Neutrophil (primary cell): ENCODE data around the gene PIAS4.

Experiments
- H3K27ac ChIP-seq: fragments of 200-600 bp; sonication (generic); 2 replicates; pipeline ENCODE4 v1.5.1; 2016; ENCODE audit warnings: mild to moderate bottlenecking, moderate library complexity
- H3K27me3 ChIP-seq: fragments of 200-600 bp; sonication (generic); 2 replicates; pipeline ENCODE4 v1.6.0; 2016; ENCODE audit warnings: mild to moderate bottlenecking
- H3K36me3 ChIP-seq: fragments of 200-600 bp; sonication (generic); 2 replicates; pipeline ENCODE4 v1.5.1; 2017
- H3K4me1 ChIP-seq, 2 experiments: fragments of 200-600 bp in 1 of 2; sonication (generic) in 1 of 2; 1 replicate in 1 of 2; 2 replicates in 1 of 2; pipeline versions ENCODE4 v1.5.1 to v1.6.1; 2013 to 2016; ENCODE audit warnings: low read depth in 1 of 2, low read length in 1 of 2, mild to moderate bottlenecking in 1 of 2, moderate library complexity in 1 of 2; ENCODE audit not compliant: control insufficient read depth in 1 of 2, insufficient read depth in 1 of 2
- H3K4me3 ChIP-seq, 2 experiments: fragments of 200-600 bp in 1 of 2; sonication (generic) in 1 of 2; 1 replicate in 1 of 2; 2 replicates in 1 of 2; pipeline ENCODE4 v1.5.1; 2013 to 2016; ENCODE audit warnings: low read depth in 1 of 2, low read length in 1 of 2, mild to moderate bottlenecking in 1 of 2, moderate library complexity in 1 of 2
- H3K9me3 ChIP-seq: fragments of 200-600 bp; sonication (generic); 2 replicates; pipeline ENCODE4 v1.5.1; 2016
- CTCF ChIP-seq: fragments of 200-600 bp; sonication (generic); IDR thresholded peaks from 2 replicates; pipeline ENCODE4 v1.5.1; 2016; ENCODE audit warnings: antibody characterized with exemption

Gene PIAS4

GRCh38 chr19:4061178-4061682 is 53.7 kb downstream of the PIAS4 start:
- Histone ChIP-seq H3K27me3 (no peaks in the 10 kb centered on the region), H3K4me3 (peak overlapping the region; percentile 52 to 62), H3K4me1 (peaks cover 67 to 73% of the 10 kb centered on the region in 2 experiments), H3K9me3 (no peaks in the 10 kb centered on the region), H3K27ac (peak overlapping the region; percentile 95), H3K36me3 (peaks cover 10% of the 10 kb centered on the region)
- TF ChIP-seq CTCF: no peak

- H3K4me3 ChIP-seq: peak overlapping the region; percentile 52 to 62
- peaks cover 67 to 73% of the 10 kb centered on the region in 2 experiments for H3K4me1 ChIP-seq
- H3K36me3 ChIP-seq: peaks cover 6% of the 10 kb centered on the region
- TF ChIP-seq CTCF: no peak
- peak overlapping the region; percentile 95 for H3K27ac ChIP-seq
- H3K9me3 ChIP-seq: no peaks in the 10 kb centered on the region
- no peaks in the 10 kb centered on the region for H3K27me3 ChIP-seq
Measured at GRCh38 chr19:4061683-4062418, 54.3 kb downstream of the PIAS4 start.

- peak overlapping the region in 1 of 2 experiments; percentile 62 for H3K4me3 ChIP-seq
- peaks cover 6% of the 10 kb centered on the region for H3K36me3 ChIP-seq
- peak overlapping the region; percentile 95 for H3K27ac ChIP-seq
Measured at GRCh38 chr19:4062419-4063368, 55.2 kb downstream of the PIAS4 start.

GRCh38 chr19:4063369-4064148 is 56.0 kb downstream of the PIAS4 start:
- Histone ChIP-seq H3K4me1 (peaks cover 65 to 80% of the 10 kb centered on the region in 2 experiments), H3K36me3 (peaks cover 6% of the 10 kb centered on the region), H3K4me3 (peak overlapping the region; percentile 75 to 79), H3K27me3 (no peaks in the 10 kb centered on the region), H3K9me3 (no peaks in the 10 kb centered on the region), H3K27ac (peak overlapping the region; percentile 95)
- TF ChIP-seq CTCF: no peak

More at GRCh38 chr19:4062419-4063368, 55.2 kb downstream of the PIAS4 start:
- Histone ChIP-seq H3K27me3 (no peaks in the 10 kb centered on the region), H3K9me3 (no peaks in the 10 kb centered on the region), H3K4me1 (peaks cover 66 to 80% of the 10 kb centered on the region in 2 experiments)
- TF ChIP-seq CTCF: no peak

GRCh38 chr19:4064149-4064495 is 56.6 kb downstream of the PIAS4 start:
- peaks cover 6% of the 10 kb centered on the region for H3K36me3 ChIP-seq
- peaks cover 65 to 78% of the 10 kb centered on the region in 2 experiments for H3K4me1 ChIP-seq
- TF ChIP-seq CTCF: no peak

More at GRCh38 chr19:4064149-4064495, 56.6 kb downstream of the PIAS4 start:
- Histone ChIP-seq H3K27me3 (no peaks in the 10 kb centered on the region), H3K9me3 (no peaks in the 10 kb centered on the region), H3K4me3 (peak overlapping the region; percentile 75 to 79), H3K27ac (peak overlapping the region; percentile 95)
